GM20000 (cell line): ENCODE results near the gene MAMDC4.
"Not testable (repeated sequence)": the region's sequence is repeated elsewhere in the genome, so short reads cannot be mapped to it uniquely, and the experiment has no call there.

Experiments used
- DNase-seq: peaks from one replicate; pipeline ENCODE4 v3.0.0; 2012; ENCODE audit warnings: low spot score
- CTCF ChIP-seq: IDR thresholded peaks from 2 replicates; pipeline ENCODE4 v1.5.1; 2012; ENCODE audit warnings: mild to moderate bottlenecking, control low read depth; ENCODE audit errors: extremely low read depth, missing control alignments

Gene MAMDC4

GRCh38 chr9:136863623-136864273 lies 11.6 kb downstream of the MAMDC4 start:
- DNase-seq: no peak
- no peak for TF ChIP-seq CTCF

GRCh38 chr9:136865041-136865767 lies 13.1 kb downstream of the MAMDC4 start:
- DNase-seq: no peak

GRCh38 chr9:136865768-136866103 lies 13.6 kb downstream of the MAMDC4 start:
- DNase-seq: no peak
- TF ChIP-seq CTCF: no peak

More at GRCh38 chr9:136865041-136865767, 13.1 kb downstream of the MAMDC4 start:
- no peak for TF ChIP-seq CTCF

GRCh38 chr9:136866898-136867421 lies 14.8 kb downstream of the MAMDC4 start:
- not testable (repeated sequence) for DNase-seq

- DNase-seq: no peak
Observed at GRCh38 chr9:136867480-136867879, 15.3 kb downstream of the MAMDC4 start.

GRCh38 chr9:136867917-136868316 lies 15.8 kb downstream of the MAMDC4 start:
- TF ChIP-seq CTCF: no peak
- DNase-seq: no peak

More at GRCh38 chr9:136867480-136867879, 15.3 kb downstream of the MAMDC4 start:
- no peak for TF ChIP-seq CTCF

GRCh38 chr9:136868644-136869043 lies 16.5 kb downstream of the MAMDC4 start:
- DNase-seq: no peak
- no peak for TF ChIP-seq CTCF

GRCh38 chr9:136869611-136870010 lies 17.5 kb downstream of the MAMDC4 start:
- not testable (repeated sequence) for DNase-seq
